HFF-Myc (cell line): ENCODE results near the gene CDH18.

Source experiments
- DNase-seq: peaks from one replicate; pipeline ENCODE4 v3.0.0-alpha.2; 2011; ENCODE audit warnings: low read depth; ENCODE audit errors: extremely low read depth
- H3K4me3 ChIP-seq: replicated peaks from 2 replicates; pipeline ENCODE4 v1.5.1; 2011; ENCODE audit warnings: low read depth, mild to moderate bottlenecking, control low read depth, low read length
- CTCF ChIP-seq: IDR thresholded peaks from 2 replicates; pipeline ENCODE4 v1.5.1; 2012; ENCODE audit warnings: mild to moderate bottlenecking, low read depth, low read length, control low read depth; ENCODE audit errors: missing control alignments

The CDH18 gene

GRCh38 chr5:19986031-19986619, 1.9 kb downstream of the CDH18 start:
- no peak for DNase-seq
- no peak for TF ChIP-seq CTCF
- no peak overlapping the region for H3K4me3 ChIP-seq

- no peak for TF ChIP-seq CTCF
- H3K4me3 ChIP-seq, result no peak overlapping the region
- no peak for DNase-seq
Observed at GRCh38 chr5:19978476-19978875, 9.5 kb downstream of the CDH18 start.

- no peak for DNase-seq
- TF ChIP-seq CTCF, result no peak
- no peak overlapping the region for H3K4me3 ChIP-seq
Observed at GRCh38 chr5:19977099-19977498, 10.9 kb downstream of the CDH18 start.

GRCh38 chr5:19975795-19976194, 12.2 kb downstream of the CDH18 start:
- TF ChIP-seq CTCF, result no peak
- no peak for DNase-seq
- no peak overlapping the region for H3K4me3 ChIP-seq

- DNase-seq, result no peak
- TF ChIP-seq CTCF, result no peak
- no peak overlapping the region for H3K4me3 ChIP-seq
Observed at GRCh38 chr5:19960451-19960850, 27.5 kb downstream of the CDH18 start.

GRCh38 chr5:19959830-19960384, 28.1 kb downstream of the CDH18 start:
- no peak overlapping the region for H3K4me3 ChIP-seq
- TF ChIP-seq CTCF, result no peak
- no peak for DNase-seq

- H3K4me3 ChIP-seq, result no peak overlapping the region
- DNase-seq, result no peak
- no peak for TF ChIP-seq CTCF
Observed at GRCh38 chr5:19950897-19951296, 37.1 kb downstream of the CDH18 start.
